Mucosa of rectum (tissue), 2 donors: ENCODE measurements around the gene ATP6V1B1.

Experiments used
- H3K27ac ChIP-seq, 2 donors: one replicate each; pipeline ENCODE4 v1.7.0; 2013; ENCODE audit warnings: inconsistent platforms in 2 of 2, low read depth in 2 of 2, low read length in 2 of 2
- H3K27me3 ChIP-seq, 2 donors: one replicate each; pipeline ENCODE4 v1.7.0; 2013; ENCODE audit warnings: low read length in 2 of 2; ENCODE audit not compliant: control insufficient read depth in 2 of 2, insufficient read depth in 2 of 2
- H3K36me3 ChIP-seq, 2 donors: one replicate each; pipeline ENCODE4 v1.7.0; 2013; ENCODE audit warnings: low read length in 2 of 2; ENCODE audit not compliant: control insufficient read depth in 2 of 2, insufficient read depth in 2 of 2
- H3K4me1 ChIP-seq, 2 donors: one replicate each; pipeline ENCODE4 v1.7.0; 2013; ENCODE audit warnings: low read length in 2 of 2, mild to moderate bottlenecking in 1 of 2; ENCODE audit not compliant: control insufficient read depth in 2 of 2, insufficient read depth in 2 of 2
- H3K4me3 ChIP-seq, 2 donors: one replicate each; pipeline ENCODE4 v1.7.0; 2013; ENCODE audit warnings: low read length in 2 of 2
- H3K9ac ChIP-seq, 2 donors: one replicate each; pipeline ENCODE4 v1.7.0; 2013; ENCODE audit warnings: low read length in 2 of 2, low read depth in 1 of 2, mild to moderate bottlenecking in 1 of 2
- H3K9me3 ChIP-seq, 2 donors: one replicate each; pipeline ENCODE4 v1.7.0; 2013; ENCODE audit warnings: low read length in 2 of 2; ENCODE audit not compliant: control insufficient read depth in 2 of 2
- donor health status: healthy.
- donor health status: Normal muscosa, but diverticular disease.

The ATP6V1B1 gene

GRCh38 chr2:70936979-70937811 lies 1.5 kb downstream of the ATP6V1B1 start:
- peaks cover 0 to 5% of the 10 kb centered on the region in 2 donors for H3K27me3 ChIP-seq

GRCh38 chr2:70937866-70938585 lies 2.3 kb downstream of the ATP6V1B1 start:
- no peak overlapping the region for H3K9ac ChIP-seq
- H3K4me3 ChIP-seq: no peak overlapping the region
- no peak overlapping the region for H3K27ac ChIP-seq
- H3K36me3 ChIP-seq: no peaks in the 10 kb centered on the region
- peaks cover 0 to 5% of the 10 kb centered on the region in 2 donors for H3K27me3 ChIP-seq
- no peaks in the 10 kb centered on the region for H3K9me3 ChIP-seq
- H3K4me1 ChIP-seq: no peaks in the 10 kb centered on the region

More at GRCh38 chr2:70936979-70937811, 1.5 kb downstream of the ATP6V1B1 start:
- no peak overlapping the region for H3K4me3 ChIP-seq
- H3K9ac ChIP-seq: no peak overlapping the region
- no peaks in the 10 kb centered on the region for H3K4me1 ChIP-seq
- no peaks in the 10 kb centered on the region for H3K9me3 ChIP-seq
- no peak overlapping the region for H3K27ac ChIP-seq
- no peaks in the 10 kb centered on the region for H3K36me3 ChIP-seq

GRCh38 chr2:70938586-70938950 lies 2.9 kb downstream of the ATP6V1B1 start:
- H3K4me1 ChIP-seq: no peaks in the 10 kb centered on the region
- H3K27ac ChIP-seq: no peak overlapping the region
- H3K27me3 ChIP-seq: peaks cover 0 to 5% of the 10 kb centered on the region in 2 donors
- H3K9ac ChIP-seq: no peak overlapping the region
- H3K9me3 ChIP-seq: no peaks in the 10 kb centered on the region
- H3K4me3 ChIP-seq: no peak overlapping the region
- no peaks in the 10 kb centered on the region for H3K36me3 ChIP-seq

- Histone ChIP-seq H3K36me3 (no peaks in the 10 kb centered on the region), H3K27ac (no peak overlapping the region), H3K4me3 (no peak overlapping the region), H3K9ac (no peak overlapping the region), H3K27me3 (peaks cover 0 to 5% of the 10 kb centered on the region in 2 donors), H3K4me1 (no peaks in the 10 kb centered on the region), H3K9me3 (no peaks in the 10 kb centered on the region)
Observed at GRCh38 chr2:70939001-70939838, 3.5 kb downstream of the ATP6V1B1 start.

GRCh38 chr2:70939839-70940580 lies 4.3 kb downstream of the ATP6V1B1 start:
- H3K9ac ChIP-seq: no peak overlapping the region
- no peaks in the 10 kb centered on the region for H3K4me1 ChIP-seq
- peaks cover 0 to 1% of the 10 kb centered on the region in 2 donors for H3K27me3 ChIP-seq
- no peak overlapping the region for H3K4me3 ChIP-seq
- no peak overlapping the region for H3K27ac ChIP-seq
- H3K9me3 ChIP-seq: no peaks in the 10 kb centered on the region
- H3K36me3 ChIP-seq: no peaks in the 10 kb centered on the region

- H3K27me3 ChIP-seq: peaks cover 0 to 2% of the 10 kb centered on the region in 2 donors
- H3K9ac ChIP-seq: no peak overlapping the region
- H3K9me3 ChIP-seq: no peaks in the 10 kb centered on the region
- H3K4me3 ChIP-seq: no peak overlapping the region
- no peak overlapping the region for H3K27ac ChIP-seq
- H3K36me3 ChIP-seq: no peaks in the 10 kb centered on the region
- H3K4me1 ChIP-seq: no peaks in the 10 kb centered on the region
Observed at GRCh38 chr2:70941186-70941585, 5.5 kb downstream of the ATP6V1B1 start.

GRCh38 chr2:70941701-70942100 lies 6.0 kb downstream of the ATP6V1B1 start:
- no peak overlapping the region for H3K9ac ChIP-seq
- peaks cover 2 to 3% of the 10 kb centered on the region in 2 donors for H3K27me3 ChIP-seq
- no peaks in the 10 kb centered on the region for H3K4me1 ChIP-seq
- H3K36me3 ChIP-seq: no peaks in the 10 kb centered on the region
- no peaks in the 10 kb centered on the region for H3K9me3 ChIP-seq
- H3K27ac ChIP-seq: no peak overlapping the region
- no peak overlapping the region for H3K4me3 ChIP-seq

- Histone ChIP-seq H3K9ac (no peak overlapping the region), H3K9me3 (no peaks in the 10 kb centered on the region), H3K4me1 (no peaks in the 10 kb centered on the region), H3K27ac (no peak overlapping the region), H3K27me3 (peaks cover 8 to 9% of the 10 kb centered on the region in 2 donors), H3K4me3 (no peak overlapping the region), H3K36me3 (no peaks in the 10 kb centered on the region)
Observed at GRCh38 chr2:70942396-70943204, 6.9 kb downstream of the ATP6V1B1 start.
